Measurements from ENCODE around the gene AIF1.

AIF1 gene

DNA sequence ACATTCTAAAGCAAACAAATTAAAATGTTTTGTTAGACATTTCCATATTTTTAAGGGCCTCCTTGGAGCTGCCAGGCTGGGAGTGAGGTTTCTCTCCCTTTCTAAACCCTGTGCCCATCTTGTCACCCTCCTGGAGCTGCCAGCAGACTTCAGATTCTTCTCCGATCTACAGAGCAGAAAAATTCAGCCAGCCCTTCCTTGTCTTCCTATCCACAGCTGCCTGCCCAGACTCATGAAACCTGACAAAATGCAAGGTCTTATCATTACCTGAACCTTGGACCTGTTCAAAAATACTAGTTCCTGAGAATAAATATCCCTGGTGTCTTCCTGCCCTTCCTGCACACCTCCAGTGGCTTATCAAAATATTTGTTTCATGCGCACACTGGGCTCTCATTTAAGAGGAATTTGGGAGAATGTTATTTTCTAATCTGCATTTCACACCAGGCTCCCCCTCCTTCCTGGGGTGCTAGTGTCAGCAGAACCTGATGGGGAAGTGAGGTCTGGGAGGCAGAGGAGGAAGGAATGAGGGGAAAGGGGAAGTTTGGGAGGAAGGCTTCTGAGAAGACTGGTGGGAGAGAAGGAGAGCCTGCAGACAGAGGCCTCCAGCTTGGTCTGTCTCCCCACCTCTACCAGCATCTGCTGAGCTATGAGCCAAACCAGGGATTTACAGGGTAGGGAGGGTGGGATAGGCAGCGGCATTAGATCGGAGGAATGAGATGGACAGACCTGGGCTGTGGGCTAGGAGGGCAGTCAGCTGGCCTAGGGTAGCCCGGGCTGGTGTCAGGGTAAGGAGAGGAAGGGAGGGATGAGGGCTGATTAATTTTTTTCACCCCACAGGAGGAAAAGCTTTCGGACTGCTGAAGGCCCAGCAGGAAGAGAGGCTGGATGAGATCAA, at the start of gene AIF1:
AIF1 (plus strand) TSS at position 551 of the 895 bp plus-strand sequence; CDS start at position 647, 96 bp downstream.
- DNase-seq, result no peak

- DNase-seq, result peak; percentile 75
Measured at GRCh38 chr6:31567531-31568370, 47.3 kb upstream of the AIF1 start.

DNA sequence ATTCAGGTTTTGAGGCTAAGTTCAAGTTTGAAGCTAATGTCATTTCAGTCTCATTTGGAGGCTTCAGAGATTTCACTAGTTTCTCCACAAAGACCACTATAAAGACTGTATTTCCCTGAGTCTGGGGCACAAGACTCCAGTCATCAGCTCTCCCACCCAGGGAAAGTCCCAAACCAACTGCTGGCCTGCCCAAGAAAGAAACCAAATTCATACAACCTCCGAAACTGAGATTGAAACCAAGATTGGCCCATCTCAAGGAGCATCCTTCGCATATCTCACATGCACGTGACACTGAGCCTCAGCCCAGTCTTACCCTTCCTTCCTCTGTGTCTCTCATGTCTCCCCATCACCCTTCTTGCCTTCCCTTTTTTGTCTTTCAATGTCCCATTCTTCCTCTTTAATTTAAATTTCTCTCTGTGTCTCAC, 46.5 kb upstream of the AIF1 start:
- DNase-seq, result peak; percentile 89

GRCh38 chr6:31569861-31570536, 45.0 kb upstream of the AIF1 start:
- no peak for DNase-seq

DNA sequence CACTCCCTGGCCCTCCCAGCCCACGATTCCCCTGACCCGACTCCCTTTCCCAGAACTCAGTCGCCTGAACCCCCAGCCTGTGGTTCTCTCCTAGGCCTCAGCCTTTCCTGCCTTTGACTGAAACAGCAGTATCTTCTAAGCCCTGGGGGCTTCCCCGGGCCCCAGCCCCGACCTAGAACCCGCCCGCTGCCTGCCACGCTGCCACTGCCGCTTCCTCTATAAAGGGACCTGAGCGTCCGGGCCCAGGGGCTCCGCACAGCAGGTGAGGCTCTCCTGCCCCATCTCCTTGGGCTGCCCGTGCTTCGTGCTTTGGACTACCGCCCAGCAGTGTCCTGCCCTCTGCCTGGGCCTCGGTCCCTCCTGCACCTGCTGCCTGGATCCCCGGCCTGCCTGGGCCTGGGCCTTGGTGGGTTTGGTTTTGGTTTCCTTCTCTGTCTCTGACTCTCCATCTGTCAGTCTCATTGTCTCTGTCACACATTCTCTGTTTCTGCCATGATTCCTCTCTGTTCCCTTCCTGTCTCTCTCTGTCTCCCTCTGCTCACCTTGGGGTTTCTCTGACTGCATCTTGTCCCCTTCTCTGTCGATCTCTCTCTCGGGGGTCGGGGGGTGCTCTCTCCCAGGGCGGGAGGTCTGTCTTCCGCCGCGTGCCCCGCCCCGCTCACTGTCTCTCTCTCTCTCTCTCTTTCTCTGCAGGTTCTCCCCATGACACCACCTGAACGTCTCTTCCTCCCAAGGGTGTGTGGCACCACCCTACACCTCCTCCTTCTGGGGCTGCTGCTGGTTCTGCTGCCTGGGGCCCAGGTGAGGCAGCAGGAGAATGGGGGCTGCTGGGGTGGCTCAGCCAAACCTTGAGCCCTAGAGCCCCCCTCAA, 42.8 kb upstream of the AIF1 start, which contains the start of gene LTA:
LTA (plus strand) TSS at position 249 of the 871 bp plus-strand sequence; CDS start at position 703, 454 bp downstream.
- DNase-seq, result peak; percentile 92

GRCh38 chr6:31573239-31574105, 41.6 kb upstream of the AIF1 start:
- DNase-seq, result peak; percentile 64

DNA sequence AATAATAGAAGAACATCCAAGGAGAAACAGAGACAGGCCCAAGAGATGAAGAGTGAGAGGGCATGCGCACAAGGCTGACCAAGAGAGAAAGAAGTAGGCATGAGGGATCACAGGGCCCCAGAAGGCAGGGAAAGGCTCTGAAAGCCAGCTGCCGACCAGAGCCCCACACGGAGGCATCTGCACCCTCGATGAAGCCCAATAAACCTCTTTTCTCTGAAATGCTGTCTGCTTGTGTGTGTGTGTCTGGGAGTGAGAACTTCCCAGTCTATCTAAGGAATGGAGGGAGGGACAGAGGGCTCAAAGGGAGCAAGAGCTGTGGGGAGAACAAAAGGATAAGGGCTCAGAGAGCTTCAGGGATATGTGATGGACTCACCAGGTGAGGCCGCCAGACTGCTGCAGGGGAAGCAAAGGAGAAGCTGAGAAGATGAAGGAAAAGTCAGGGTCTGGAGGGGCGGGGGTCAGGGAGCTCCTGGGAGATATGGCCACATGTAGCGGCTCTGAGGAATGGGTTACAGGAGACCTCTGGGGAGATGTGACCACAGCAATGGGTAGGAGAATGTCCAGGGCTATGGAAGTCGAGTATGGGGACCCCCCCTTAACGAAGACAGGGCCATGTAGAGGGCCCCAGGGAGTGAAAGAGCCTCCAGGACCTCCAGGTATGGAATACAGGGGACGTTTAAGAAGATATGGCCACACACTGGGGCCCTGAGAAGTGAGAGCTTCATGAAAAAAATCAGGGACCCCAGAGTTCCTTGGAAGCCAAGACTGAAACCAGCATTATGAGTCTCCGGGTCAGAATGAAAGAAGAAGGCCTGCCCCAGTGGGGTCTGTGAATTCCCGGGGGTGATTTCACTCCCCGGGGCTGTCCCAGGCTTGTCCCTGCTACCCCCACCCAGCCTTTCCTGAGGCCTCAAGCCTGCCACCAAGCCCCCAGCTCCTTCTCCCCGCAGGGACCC, 40.6 kb upstream of the AIF1 start:
- DNase-seq, result peak; percentile 77

DNA sequence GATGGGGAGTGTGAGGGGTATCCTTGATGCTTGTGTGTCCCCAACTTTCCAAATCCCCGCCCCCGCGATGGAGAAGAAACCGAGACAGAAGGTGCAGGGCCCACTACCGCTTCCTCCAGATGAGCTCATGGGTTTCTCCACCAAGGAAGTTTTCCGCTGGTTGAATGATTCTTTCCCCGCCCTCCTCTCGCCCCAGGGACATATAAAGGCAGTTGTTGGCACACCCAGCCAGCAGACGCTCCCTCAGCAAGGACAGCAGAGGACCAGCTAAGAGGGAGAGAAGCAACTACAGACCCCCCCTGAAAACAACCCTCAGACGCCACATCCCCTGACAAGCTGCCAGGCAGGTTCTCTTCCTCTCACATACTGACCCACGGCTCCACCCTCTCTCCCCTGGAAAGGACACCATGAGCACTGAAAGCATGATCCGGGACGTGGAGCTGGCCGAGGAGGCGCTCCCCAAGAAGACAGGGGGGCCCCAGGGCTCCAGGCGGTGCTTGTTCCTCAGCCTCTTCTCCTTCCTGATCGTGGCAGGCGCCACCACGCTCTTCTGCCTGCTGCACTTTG, 39.6 kb upstream of the AIF1 start, which contains the start of gene TNF:
TNF (plus strand) TSS at position 231 of the 567 bp plus-strand sequence; CDS start at position 408, 177 bp downstream.
- DNase-seq, result peak; percentile 95

- no peak for DNase-seq
Measured at GRCh38 chr6:31575952-31576685, 38.9 kb upstream of the AIF1 start.

DNA sequence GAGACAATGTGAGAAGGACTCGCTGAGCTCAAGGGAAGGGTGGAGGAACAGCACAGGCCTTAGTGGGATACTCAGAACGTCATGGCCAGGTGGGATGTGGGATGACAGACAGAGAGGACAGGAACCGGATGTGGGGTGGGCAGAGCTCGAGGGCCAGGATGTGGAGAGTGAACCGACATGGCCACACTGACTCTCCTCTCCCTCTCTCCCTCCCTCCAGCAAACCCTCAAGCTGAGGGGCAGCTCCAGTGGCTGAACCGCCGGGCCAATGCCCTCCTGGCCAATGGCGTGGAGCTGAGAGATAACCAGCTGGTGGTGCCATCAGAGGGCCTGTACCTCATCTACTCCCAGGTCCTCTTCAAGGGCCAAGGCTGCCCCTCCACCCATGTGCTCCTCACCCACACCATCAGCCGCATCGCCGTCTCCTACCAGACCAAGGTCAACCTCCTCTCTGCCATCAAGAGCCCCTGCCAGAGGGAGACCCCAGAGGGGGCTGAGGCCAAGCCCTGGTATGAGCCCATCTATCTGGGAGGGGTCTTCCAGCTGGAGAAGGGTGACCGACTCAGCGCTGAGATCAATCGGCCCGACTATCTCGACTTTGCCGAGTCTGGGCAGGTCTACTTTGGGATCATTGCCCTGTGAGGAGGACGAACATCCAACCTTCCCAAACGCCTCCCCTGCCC, 38.0 kb upstream of the AIF1 start:
- peak; percentile 85 for DNase-seq

- DNase-seq, result no peak
Measured at GRCh38 chr6:31577579-31577966, 37.5 kb upstream of the AIF1 start.

DNA sequence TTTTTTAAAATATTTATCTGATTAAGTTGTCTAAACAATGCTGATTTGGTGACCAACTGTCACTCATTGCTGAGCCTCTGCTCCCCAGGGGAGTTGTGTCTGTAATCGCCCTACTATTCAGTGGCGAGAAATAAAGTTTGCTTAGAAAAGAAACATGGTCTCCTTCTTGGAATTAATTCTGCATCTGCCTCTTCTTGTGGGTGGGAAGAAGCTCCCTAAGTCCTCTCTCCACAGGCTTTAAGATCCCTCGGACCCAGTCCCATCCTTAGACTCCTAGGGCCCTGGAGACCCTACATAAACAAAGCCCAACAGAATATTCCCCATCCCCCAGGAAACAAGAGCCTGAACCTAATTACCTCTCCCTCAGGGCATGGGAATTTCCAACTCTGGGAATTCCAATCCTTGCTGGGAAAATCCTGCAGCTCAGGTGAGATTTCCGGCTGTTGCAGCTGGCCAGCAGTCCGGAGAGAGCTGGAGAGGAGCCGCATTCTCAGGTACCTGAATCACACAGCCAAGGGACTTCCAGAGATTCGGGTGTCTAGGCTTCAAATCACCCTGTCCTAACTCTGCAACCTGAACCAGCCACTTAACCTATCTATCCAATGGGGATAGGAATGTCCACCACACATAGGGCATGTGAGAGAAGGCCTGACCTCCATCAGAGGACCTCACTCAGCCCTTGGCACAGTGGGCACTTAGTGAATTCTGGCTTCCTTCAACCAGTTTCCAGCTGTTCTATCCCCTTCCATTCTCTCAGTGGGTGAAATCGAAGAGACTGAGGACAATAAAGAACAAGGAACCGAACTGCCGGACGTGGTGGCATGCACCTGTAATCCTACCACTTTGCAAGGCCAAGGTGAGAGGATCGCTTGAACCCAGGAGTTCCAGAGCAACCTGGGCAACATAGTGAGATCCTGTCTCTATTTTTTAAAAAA, 36.6 kb upstream of the AIF1 start:
- no peak for DNase-seq

DNA sequence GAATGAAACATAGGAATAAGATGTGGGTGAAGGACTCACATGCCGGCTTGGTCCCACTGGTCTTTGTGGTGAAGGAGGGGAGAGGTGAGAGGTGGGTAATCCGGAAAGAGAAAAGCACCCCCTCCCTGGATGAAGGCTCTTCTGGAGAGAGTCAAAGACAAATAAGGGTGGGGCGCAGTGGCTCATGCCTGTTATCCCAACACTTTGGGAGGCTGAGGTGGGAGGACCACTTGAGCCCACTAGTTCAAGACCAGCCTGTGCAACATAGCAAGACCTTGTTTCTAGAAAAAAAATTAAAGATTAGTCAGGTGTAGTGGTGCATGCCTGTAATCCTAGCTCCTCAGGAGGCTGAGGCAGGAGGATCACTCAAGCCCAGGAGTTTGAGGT, 35.9 kb upstream of the AIF1 start:
- no peak for DNase-seq

GRCh38 chr6:31579546-31580437, 35.2 kb upstream of the AIF1 start:
- peak; percentile 75 for DNase-seq

GRCh38 chr6:31580438-31580740, 34.6 kb upstream of the AIF1 start:
- no peak for DNase-seq
